B cell (primary cell): Measurements from ENCODE around the gene RMDN3. TPM values are rescaled to one million over a fixed set of nuclear protein-coding genes. Genes with fewer than 3 reads are reported as not detected.

Source experiments
- ATAC-seq: fragments of 200-7000 bp; cut with Tn5 transposase; one replicate; pipeline ENCODE4 v1.10.0; 2021; ENCODE audit warnings: low read depth, mild to moderate bottlenecking, moderate number of reproducible peaks, moderate library complexity
- CTCF ChIA-PET: fragments of 350-600 bp; sonication (Branson Sonifier 250); formaldehyde crosslinking; loops from one replicate; lab custom pipeline; 2021; ENCODE audit warnings: antibody characterized with exemption, inconsistent platforms; lab: Charles Lee
- POLR2A ChIA-PET: fragments of 350-600 bp; sonication (Branson Sonifier 250); formaldehyde crosslinking; loops from one replicate; lab custom pipeline; 2021; ENCODE audit warnings: antibody characterized with exemption; lab: Charles Lee
- DNase-seq: peaks from one replicate; pipeline ENCODE4 v3.0.0; 2013
- H2AFZ ChIP-seq: 2 replicates; pipeline ENCODE4 v1.6.1; 2012; ENCODE audit warnings: mild to moderate bottlenecking, low read depth, low read length; ENCODE audit not compliant: insufficient read depth, poor library complexity, severe bottlenecking
- H3K27ac ChIP-seq, 2 donors: 1 replicate in 1 of 2; 2 replicates in 1 of 2; pipeline ENCODE4 v1.5.1; 2012 to 2013; ENCODE audit warnings: low read length in 2 of 2, mild to moderate bottlenecking in 2 of 2, moderate library complexity in 1 of 2
- H3K27me3 ChIP-seq, 4 experiments: fragments of 200-600 bp in 1 of 4; sonication (generic) in 1 of 4; replicated peaks in 1 of 4; 1 replicate in 2 of 4; 2 replicates in 2 of 4; pipeline versions ENCODE4 v1.6.1 to v1.7.0; 2013 to 2016; ENCODE audit warnings: low read length in 3 of 4, mild to moderate bottlenecking in 2 of 4, mixed read lengths in 1 of 4, moderate library complexity in 1 of 4; ENCODE audit not compliant: insufficient read depth in 4 of 4, control insufficient read depth in 3 of 4; ENCODE audit errors: control extremely low read depth in 1 of 4
- H3K36me3 ChIP-seq, 2 experiments: replicated peaks in 1 of 2; 1 replicate in 1 of 2; 2 replicates in 1 of 2; pipeline versions ENCODE4 v1.6.1 to v1.7.1; 2013; ENCODE audit warnings: low read length in 1 of 2; ENCODE audit not compliant: insufficient read depth in 2 of 2, control insufficient read depth in 1 of 2; ENCODE audit errors: control extremely low read depth in 1 of 2, extremely low read depth in 1 of 2
- H3K4me1 ChIP-seq, 2 donors: fragments of 200-600 bp in 1 of 2; sonication (generic) in 1 of 2; 1 replicate in 1 of 2; 2 replicates in 1 of 2; pipeline versions ENCODE4 v1.5.1 to v1.6.1; 2013 to 2017; ENCODE audit warnings: low read length in 2 of 2; ENCODE audit not compliant: control insufficient read depth in 2 of 2, insufficient read depth in 2 of 2
- H3K4me2 ChIP-seq: replicated peaks from 2 replicates; pipeline ENCODE3; 2012; ENCODE audit warnings: mild to moderate bottlenecking, low read depth, low read length; ENCODE audit not compliant: poor library complexity, severe bottlenecking
- H3K4me3 ChIP-seq, 5 experiments: fragments of 200-600 bp in 1 of 5; sonication (generic) in 1 of 5; 1 replicate in 3 of 5; 2 replicates in 2 of 5; pipeline versions ENCODE4 v1.5.1 to v1.7.0; 2011 to 2016; ENCODE audit warnings: low read length in 4 of 5, mild to moderate bottlenecking in 4 of 5, low read depth in 2 of 5, control low read depth in 1 of 5, moderate library complexity in 1 of 5; ENCODE audit not compliant: insufficient read depth in 1 of 5; ENCODE audit errors: control extremely low read depth in 1 of 5, extremely low read depth in 1 of 5
- H3K79me2 ChIP-seq: fragments of 200-600 bp; sonication (generic); one replicate; pipeline ENCODE4 v1.6.0; 2016; ENCODE audit warnings: low read length; ENCODE audit not compliant: control insufficient read depth, insufficient read depth
- H3K9ac ChIP-seq: fragments of 200-600 bp; sonication (generic); 2 replicates; pipeline ENCODE4 v1.6.1; 2017; ENCODE audit warnings: mild to moderate bottlenecking, low read length, moderate library complexity
- H3K9me3 ChIP-seq, 3 donors: one replicate each; pipeline versions ENCODE4 v1.6.1 to v1.7.1; 2013; ENCODE audit warnings: low read length in 2 of 3; ENCODE audit not compliant: control insufficient read depth in 2 of 3, insufficient read depth in 1 of 3; ENCODE audit errors: control extremely low read depth in 1 of 3
- H4K20me1 ChIP-seq: 2 replicates; pipeline ENCODE4 v1.6.0; 2012; ENCODE audit warnings: mild to moderate bottlenecking, low read length; ENCODE audit not compliant: insufficient read depth, control insufficient read depth, poor library complexity, severe bottlenecking
- H3K27ac Mint-ChIP-seq: one replicate; pipeline ENCODE4 v1.8.0; 2021; ENCODE audit warnings: mixed read lengths
- H3K27me3 Mint-ChIP-seq: one replicate; pipeline ENCODE4 v1.8.0; 2021; ENCODE audit warnings: mixed read lengths
- H3K4me1 Mint-ChIP-seq: one replicate; pipeline ENCODE4 v1.8.0; 2021; ENCODE audit warnings: mixed read lengths
- H3K4me3 Mint-ChIP-seq: one replicate; pipeline ENCODE4 v1.8.0; 2021; ENCODE audit warnings: mixed read lengths
- H3K9me3 Mint-ChIP-seq: one replicate; pipeline ENCODE4 v1.8.0; 2022; ENCODE audit warnings: mixed read lengths; ENCODE audit not compliant: insufficient read depth
- CTCF ChIP-seq: fragments of 200-600 bp; IDR thresholded peaks from one replicate; pipeline ENCODE4 v1.8.0; 2022; ENCODE audit warnings: antibody characterized with exemption, mild to moderate bottlenecking
- EZH2 ChIP-seq: IDR thresholded peaks from 2 replicates; pipeline ENCODE4 v1.6.1; 2012; ENCODE audit warnings: borderline replicate concordance, low read depth, mild to moderate bottlenecking, moderate library complexity, low read length; ENCODE audit not compliant: insufficient read depth, poor library complexity, severe bottlenecking
- WGBS: methylation state at CpG from one replicate; pipeline ENCODE4 v1.1.5; 2013; ENCODE audit warnings: missing lambda C conversion rate; ENCODE audit not compliant: insufficient coverage; 5-methylcytosine and 5-hydroxymethylcytosine counted together
- intact Hi-C: fragments of 100-400 bp; cut with micrococcal nuclease; formaldehyde crosslinking; loops from one replicate; pipeline ENCODE4 v1.10.0; 2022
- polyA plus RNA-seq: library from polyadenylated mRNA; depleted of rRNA; stranded (reverse); fragments of >200 nt; gene quantifications from 2 replicates; pipeline ENCODE4 v1.2.3, GENCODE V29; 2012
- total RNA-seq, 2 donors: library from RNA; stranded (reverse); fragments of 120-200 nt in 1 of 2; gene quantifications; 1 replicate in 1 of 2; 2 replicates in 1 of 2; pipeline versions ENCODE4 v1.2.3 to v1.2.4, GENCODE V29; 2013 to 2022

RMDN3 gene
- total and polyA plus RNA-seq, 2 donors (not counting 1 experiment from before 2014, with no cell fraction given) = 12.4 to 22.1 TPM

- Histone ChIP-seq H3K4me1 (peaks cover 34 to 43% of the 10 kb centered on the region in 2 donors), H2AFZ (no peak overlapping the region), H3K36me3 (peaks cover 0 to 37% of the 10 kb centered on the region in 2 experiments), H3K27ac (no peak overlapping the region), H3K27me3 (no peaks in the 10 kb centered on the region), H3K9ac (no peak overlapping the region), H3K4me2 (no peak overlapping the region), H3K79me2 (no peaks in the 10 kb centered on the region), H3K4me3 (no peak overlapping the region), H3K9me3 (no peaks in the 10 kb centered on the region), H4K20me1 (no peaks in the 10 kb centered on the region)
- no peaks in the 10 kb centered on the region for H3K9me3 Mint-ChIP-seq
- H3K27ac Mint-ChIP-seq = peak overlapping the region; percentile 53
- H3K4me1 Mint-ChIP-seq = peaks cover 38% of the 10 kb centered on the region
- intact Hi-C loops = no loop called here
- WGBS = 94% methylated on average over 5 of the region's 5 CpGs
- no peak overlapping the region for H3K4me3 Mint-ChIP-seq
- DNase-seq (no peak), ATAC-seq (no peak)
- TF ChIP-seq CTCF = no peak
- TF ChIP-seq EZH2 = no peak
- CTCF ChIA-PET = interaction anchor here (0.6 to 9.6 kb wide), 5 partner anchors 9 to 92 kb away, joined by 3 to 99 read pairs (median 6); partner anchors contain the start of gene RAD51
- POLR2A ChIA-PET = interaction anchor here (3.1 kb wide), 1 partner anchor 77 kb away, joined by 14 read pairs; the partner anchor contains the start of gene RAD51
- no peaks in the 10 kb centered on the region for H3K27me3 Mint-ChIP-seq
Measured at GRCh38 chr15:40771242-40771641, 16.2 kb upstream of the RMDN3 start.

- Histone ChIP-seq H3K27ac (peak overlapping the region; percentile 42 to 78), H3K27me3 (no peaks in the 10 kb centered on the region), H4K20me1 (no peaks in the 10 kb centered on the region), H3K9ac (peak overlapping the region; percentile 36), H3K9me3 (no peaks in the 10 kb centered on the region), H3K36me3 (peaks cover 0 to 32% of the 10 kb centered on the region in 2 experiments), H3K4me1 (peaks cover 37 to 48% of the 10 kb centered on the region in 2 donors), H3K79me2 (no peaks in the 10 kb centered on the region), H3K4me3 (peak overlapping the region in 1 of 5 experiments; percentile 52), H3K4me2 (peak overlapping the region; percentile 80), H2AFZ (peak overlapping the region; percentile 51)
- peak overlapping the region; percentile 95 for H3K27ac Mint-ChIP-seq
- H3K27me3 Mint-ChIP-seq = no peaks in the 10 kb centered on the region
- intact Hi-C loops = no loop called here
- peak; percentile 58 for DNase-seq
- peak overlapping the region; percentile 88 for H3K4me3 Mint-ChIP-seq
- POLR2A ChIA-PET = interaction anchor here (0.6 to 3.1 kb wide), 7 partner anchors 16 to 330 kb away, joined by 3 to 14 read pairs (median 4); partner anchors contain the start of genes BAHD1, CCDC32, RAD51 and RMDN3
- TF ChIP-seq EZH2 (no peak), CTCF (no peak)
- H3K9me3 Mint-ChIP-seq = no peaks in the 10 kb centered on the region
- CTCF ChIA-PET = interaction anchor here (0.7 to 9.6 kb wide), 10 partner anchors 9 to 250 kb away, joined by 3 to 99 read pairs (median 6); partner anchors contain the start of genes RAD51 and VPS18
- H3K4me1 Mint-ChIP-seq = peaks cover 44% of the 10 kb centered on the region
- 19% methylated on average over 17 of the region's 17 CpGs for WGBS
- ATAC-seq = no peak
Measured at GRCh38 chr15:40770147-40770721, 15.2 kb upstream of the RMDN3 start.
